Measurements from ENCODE around the gene KBTBD2.
A peak's percentile ranks its signal among the peaks of the same experiment; 100 is the strongest.
"Not testable (repeated sequence)": the region's sequence is repeated elsewhere in the genome, so short reads cannot be mapped to it uniquely, and the experiment has no call there.

KBTBD2 gene

DNA sequence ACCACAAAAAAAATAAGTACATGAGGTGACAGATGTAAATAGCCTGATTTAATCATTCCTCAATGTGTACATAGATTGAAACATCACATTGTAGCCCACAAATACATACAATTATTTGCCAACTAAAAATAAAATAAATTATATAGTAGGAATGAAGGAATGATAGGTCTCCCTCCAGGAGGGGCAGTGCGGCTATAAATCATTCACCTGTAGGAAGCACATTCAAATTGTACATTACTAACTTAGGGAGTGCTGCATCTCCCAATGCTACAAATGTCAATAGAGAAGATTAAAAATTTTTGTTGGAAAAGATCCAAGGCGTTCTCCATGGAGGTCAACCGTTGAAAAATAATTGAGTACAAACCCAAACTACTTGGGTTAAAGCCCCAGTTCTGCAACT, 4.2 kb downstream of the KBTBD2 start:
- Histone ChIP-seq H3K9ac (ENCODE audit: low read depth, low read length) (no peak overlapping the region; the same call in 1 of the 2 replicates), H4K20me1 (ENCODE audit: insufficient read depth, low read length) (peaks cover 69% of the 10 kb centered on the region), H3K27me3 (ENCODE audit: insufficient read depth, low read length, poor library complexity) (no peaks in the 10 kb centered on the region), H3K79me2 (ENCODE audit: insufficient read depth, low read length) (peaks cover 92% of the 10 kb centered on the region), H3K4me3 (ENCODE audit: low read depth in 1 of 2, low read length in 2 of 2) (no peak overlapping the region), H3K36me3 (ENCODE audit: insufficient read depth, low read length) (peaks cover 5% of the 10 kb centered on the region; the same call in 1 of the 2 replicates), H2AFZ (ENCODE audit: low read depth, low read length) (no peak overlapping the region), H3K4me1 (ENCODE audit: insufficient read depth, low read length) (peaks cover 36% of the 10 kb centered on the region), H3K4me2 (ENCODE audit: insufficient read depth, low read length) (no peak overlapping the region; the same call in 1 of the 2 replicates), H3K27ac (ENCODE audit: low read length) (no peak overlapping the region), H3K9me3 (ENCODE audit: insufficient read depth, low read length, severe bottlenecking) (no peaks in the 10 kb centered on the region)
- no peak for TF ChIP-seq EZH2 (IDR thresholded peaks at IDR 0.05; ENCODE audit: borderline replicate concordance, low read depth, low read length, severe bottlenecking)
- TF ChIP-seq, protein P1, sequence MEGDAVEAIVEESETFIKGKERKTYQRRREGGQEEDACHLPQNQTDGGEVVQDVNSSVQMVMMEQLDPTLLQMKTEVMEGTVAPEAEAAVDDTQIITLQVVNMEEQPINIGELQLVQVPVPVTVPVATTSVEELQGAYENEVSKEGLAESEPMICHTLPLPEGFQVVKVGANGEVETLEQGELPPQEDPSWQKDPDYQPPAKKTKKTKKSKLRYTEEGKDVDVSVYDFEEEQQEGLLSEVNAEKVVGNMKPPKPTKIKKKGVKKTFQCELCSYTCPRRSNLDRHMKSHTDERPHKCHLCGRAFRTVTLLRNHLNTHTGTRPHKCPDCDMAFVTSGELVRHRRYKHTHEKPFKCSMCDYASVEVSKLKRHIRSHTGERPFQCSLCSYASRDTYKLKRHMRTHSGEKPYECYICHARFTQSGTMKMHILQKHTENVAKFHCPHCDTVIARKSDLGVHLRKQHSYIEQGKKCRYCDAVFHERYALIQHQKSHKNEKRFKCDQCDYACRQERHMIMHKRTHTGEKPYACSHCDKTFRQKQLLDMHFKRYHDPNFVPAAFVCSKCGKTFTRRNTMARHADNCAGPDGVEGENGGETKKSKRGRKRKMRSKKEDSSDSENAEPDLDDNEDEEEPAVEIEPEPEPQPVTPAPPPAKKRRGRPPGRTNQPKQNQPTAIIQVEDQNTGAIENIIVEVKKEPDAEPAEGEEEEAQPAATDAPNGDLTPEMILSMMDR (IDR thresholded peaks at IDR 0.05; ENCODE audit: borderline replicate concordance, extremely low read depth, low read length, poor library complexity, severe bottlenecking), result no peak
- DNase-seq, result no peak
- no peak for ATAC-seq (ENCODE audit: insufficient read depth, low read depth)

- no peaks in the 10 kb centered on the region for H3K27me3 ChIP-seq (ENCODE audit: insufficient read depth, low read length, poor library complexity)
- DNase-seq (no peak), ATAC-seq (ENCODE audit: insufficient read depth, low read depth) (no peak)
- H3K27ac ChIP-seq (ENCODE audit: low read length), result no peak overlapping the region
- TF ChIP-seq, protein P1 (IDR thresholded peaks at IDR 0.05; ENCODE audit: borderline replicate concordance, extremely low read depth, low read length, poor library complexity, severe bottlenecking), result no peak
- no peak for TF ChIP-seq EZH2 (IDR thresholded peaks at IDR 0.05; ENCODE audit: borderline replicate concordance, low read depth, low read length, severe bottlenecking)
- no peak overlapping the region for H3K9ac ChIP-seq (ENCODE audit: low read depth, low read length)
- peaks cover 24% of the 10 kb centered on the region for H3K36me3 ChIP-seq (ENCODE audit: insufficient read depth, low read length)
- no peak overlapping the region for H3K4me2 ChIP-seq (ENCODE audit: insufficient read depth, low read length)
- no peaks in the 10 kb centered on the region for H3K9me3 ChIP-seq (ENCODE audit: insufficient read depth, low read length, severe bottlenecking)
- peaks cover 7% of the 10 kb centered on the region; the same call in 1 of the 2 replicates for H3K4me1 ChIP-seq (ENCODE audit: insufficient read depth, low read length)
- H3K4me3 ChIP-seq (ENCODE audit: low read depth in 1 of 2, low read length in 2 of 2), result no peak overlapping the region
- peaks cover 97% of the 10 kb centered on the region for H3K79me2 ChIP-seq (ENCODE audit: insufficient read depth, low read length)
- H4K20me1 ChIP-seq (ENCODE audit: insufficient read depth, low read length), result peaks cover 63% of the 10 kb centered on the region
- no peak overlapping the region for H2AFZ ChIP-seq (ENCODE audit: low read depth, low read length)
Observed at GRCh38 chr7:32881074-32881982, 10.2 kb downstream of the KBTBD2 start.

- Histone ChIP-seq H4K20me1 (ENCODE audit: insufficient read depth, low read length) (peaks cover 61% of the 10 kb centered on the region), H3K27ac (ENCODE audit: low read length) (peak overlapping the region; percentile 42)
Observed at GRCh38 chr7:32879460-32879859, 12.1 kb downstream of the KBTBD2 start.

GRCh38 chr7:32878023-32878422, 13.5 kb downstream of the KBTBD2 start:
- H3K4me2 ChIP-seq (ENCODE audit: insufficient read depth, low read length); H3K4me3 ChIP-seq (ENCODE audit: low read depth in 1 of 2, low read length in 2 of 2); DNase-seq; H3K27ac ChIP-seq (ENCODE audit: low read length); H2AFZ ChIP-seq (ENCODE audit: low read depth, low read length); H3K9me3 ChIP-seq (ENCODE audit: insufficient read depth, low read length, severe bottlenecking); H3K9ac ChIP-seq (ENCODE audit: low read depth, low read length); H3K27me3 ChIP-seq (ENCODE audit: insufficient read depth, low read length, poor library complexity); H3K4me1 ChIP-seq (ENCODE audit: insufficient read depth, low read length); ATAC-seq (ENCODE audit: insufficient read depth, low read depth): not testable (repeated sequence)
- peaks cover 86% of the 10 kb centered on the region for H3K79me2 ChIP-seq (ENCODE audit: insufficient read depth, low read length)
- peaks cover 50% of the 10 kb centered on the region for H4K20me1 ChIP-seq (ENCODE audit: insufficient read depth, low read length)
- peaks cover 56% of the 10 kb centered on the region for H3K36me3 ChIP-seq (ENCODE audit: insufficient read depth, low read length)

More at GRCh38 chr7:32879460-32879859, 12.1 kb downstream of the KBTBD2 start:
- Histone ChIP-seq H3K79me2 (ENCODE audit: insufficient read depth, low read length) (peaks cover 94% of the 10 kb centered on the region), H3K36me3 (ENCODE audit: insufficient read depth, low read length) (peaks cover 42% of the 10 kb centered on the region), H2AFZ (ENCODE audit: low read depth, low read length) (no peak overlapping the region), H3K9ac (ENCODE audit: low read depth, low read length) (no peak overlapping the region), H3K4me3 (ENCODE audit: low read depth in 1 of 2, low read length in 2 of 2) (no peak overlapping the region), H3K27me3 (ENCODE audit: insufficient read depth, low read length, poor library complexity) (no peaks in the 10 kb centered on the region), H3K9me3 (ENCODE audit: insufficient read depth, low read length, severe bottlenecking) (no peaks in the 10 kb centered on the region), H3K4me2 (ENCODE audit: insufficient read depth, low read length) (0 out of 2 replicates have a peak overlapping the region, but pooled peaks have one; percentile 12), H3K4me1 (ENCODE audit: insufficient read depth, low read length) (peaks cover 7% of the 10 kb centered on the region; the same call in 1 of the 2 replicates)
- no peak for ATAC-seq (ENCODE audit: insufficient read depth, low read depth)
- DNase-seq, result no peak
- TF ChIP-seq, protein P1 (IDR thresholded peaks at IDR 0.05; ENCODE audit: borderline replicate concordance, extremely low read depth, low read length, poor library complexity, severe bottlenecking), result no peak
- no peak for TF ChIP-seq EZH2 (IDR thresholded peaks at IDR 0.05; ENCODE audit: borderline replicate concordance, low read depth, low read length, severe bottlenecking)
